GM21737 (cell line): ENCODE data around the gene GGNBP2.
"Not testable (repeated sequence)": the region's sequence is repeated elsewhere in the genome, so short reads cannot be mapped to it uniquely, and the experiment has no call there.

ENCODE experiments used
- ATAC-seq: cut with Tn5 transposase; IDR thresholded peaks from one replicate; pipeline ENCODE4 v1.9.1; 2021; ENCODE audit warnings: mild to moderate bottlenecking, moderate library complexity; ENCODE audit not compliant: unreplicated experiment

Gene GGNBP2, protein sequence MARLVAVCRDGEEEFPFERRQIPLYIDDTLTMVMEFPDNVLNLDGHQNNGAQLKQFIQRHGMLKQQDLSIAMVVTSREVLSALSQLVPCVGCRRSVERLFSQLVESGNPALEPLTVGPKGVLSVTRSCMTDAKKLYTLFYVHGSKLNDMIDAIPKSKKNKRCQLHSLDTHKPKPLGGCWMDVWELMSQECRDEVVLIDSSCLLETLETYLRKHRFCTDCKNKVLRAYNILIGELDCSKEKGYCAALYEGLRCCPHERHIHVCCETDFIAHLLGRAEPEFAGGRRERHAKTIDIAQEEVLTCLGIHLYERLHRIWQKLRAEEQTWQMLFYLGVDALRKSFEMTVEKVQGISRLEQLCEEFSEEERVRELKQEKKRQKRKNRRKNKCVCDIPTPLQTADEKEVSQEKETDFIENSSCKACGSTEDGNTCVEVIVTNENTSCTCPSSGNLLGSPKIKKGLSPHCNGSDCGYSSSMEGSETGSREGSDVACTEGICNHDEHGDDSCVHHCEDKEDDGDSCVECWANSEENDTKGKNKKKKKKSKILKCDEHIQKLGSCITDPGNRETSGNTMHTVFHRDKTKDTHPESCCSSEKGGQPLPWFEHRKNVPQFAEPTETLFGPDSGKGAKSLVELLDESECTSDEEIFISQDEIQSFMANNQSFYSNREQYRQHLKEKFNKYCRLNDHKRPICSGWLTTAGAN

DNA sequence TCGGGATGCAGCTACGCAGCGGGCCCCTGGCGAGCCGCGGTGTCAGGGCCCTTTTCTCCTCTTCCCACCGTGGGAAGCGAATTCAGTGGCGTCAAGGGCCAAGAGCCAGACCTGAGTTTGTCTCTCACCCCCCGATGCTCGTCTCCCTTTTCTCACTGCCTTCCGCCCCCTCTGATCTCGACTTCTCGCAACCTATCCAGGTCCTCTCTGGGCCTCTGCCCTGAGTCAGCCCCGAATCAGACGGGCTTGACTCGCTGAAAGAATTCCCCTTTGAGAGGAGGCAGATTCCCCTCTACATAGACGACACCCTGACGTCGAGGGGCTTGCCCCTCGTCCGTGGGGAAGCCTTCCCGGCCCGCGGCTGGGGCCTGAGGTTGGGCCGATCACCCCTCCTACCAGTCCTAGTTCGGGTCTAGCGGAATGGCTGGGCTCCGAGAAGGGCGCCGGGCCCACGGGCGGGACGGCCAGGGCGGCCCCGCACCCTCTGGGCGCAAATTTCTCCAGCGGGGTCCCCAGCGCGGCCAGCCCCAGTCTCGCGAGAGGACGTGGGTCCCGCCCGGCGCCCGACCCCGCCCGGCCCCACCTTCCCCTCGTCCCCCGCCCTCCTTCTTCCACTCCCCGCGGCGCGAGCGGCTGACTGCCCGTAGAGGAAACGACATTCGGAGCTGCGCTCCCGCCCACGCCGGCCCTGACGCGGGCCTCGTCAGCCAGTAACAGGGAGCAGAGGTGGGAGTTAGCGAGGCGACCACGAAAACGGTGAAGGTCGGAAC lies at the start of gene GGNBP2:
Gene GGNBP2 (plus strand): TSS at position 613 of the 770 bp plus-strand sequence. CDS start 806 bp downstream, outside the sequence.
- ATAC-seq = peak; percentile 50

DNA sequence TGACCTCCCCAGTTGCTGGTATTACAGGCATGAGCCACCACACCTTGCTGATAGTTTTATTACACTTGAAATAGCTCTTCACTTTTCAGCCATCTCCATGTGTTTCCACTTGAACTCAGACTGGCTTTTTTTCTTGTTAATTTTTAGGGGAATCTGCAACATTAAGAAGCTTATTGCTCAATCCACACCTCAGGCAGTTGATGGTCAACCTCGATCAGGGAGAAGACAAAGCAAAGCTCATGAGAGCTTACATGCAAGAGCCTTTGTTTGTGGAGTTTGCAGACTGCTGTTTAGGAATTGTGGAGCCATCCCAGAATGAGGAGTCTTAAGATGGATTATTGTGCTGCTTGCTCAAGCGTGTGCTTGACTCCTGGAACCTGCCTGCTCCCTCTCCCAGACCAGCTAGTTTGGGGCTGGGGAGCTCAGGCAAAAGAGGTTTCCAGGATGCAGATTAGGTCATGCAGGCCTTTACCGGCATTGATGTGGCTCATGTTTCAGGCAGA lies 49.6 kb upstream of the GGNBP2 start:
- ATAC-seq = no peak

DNA sequence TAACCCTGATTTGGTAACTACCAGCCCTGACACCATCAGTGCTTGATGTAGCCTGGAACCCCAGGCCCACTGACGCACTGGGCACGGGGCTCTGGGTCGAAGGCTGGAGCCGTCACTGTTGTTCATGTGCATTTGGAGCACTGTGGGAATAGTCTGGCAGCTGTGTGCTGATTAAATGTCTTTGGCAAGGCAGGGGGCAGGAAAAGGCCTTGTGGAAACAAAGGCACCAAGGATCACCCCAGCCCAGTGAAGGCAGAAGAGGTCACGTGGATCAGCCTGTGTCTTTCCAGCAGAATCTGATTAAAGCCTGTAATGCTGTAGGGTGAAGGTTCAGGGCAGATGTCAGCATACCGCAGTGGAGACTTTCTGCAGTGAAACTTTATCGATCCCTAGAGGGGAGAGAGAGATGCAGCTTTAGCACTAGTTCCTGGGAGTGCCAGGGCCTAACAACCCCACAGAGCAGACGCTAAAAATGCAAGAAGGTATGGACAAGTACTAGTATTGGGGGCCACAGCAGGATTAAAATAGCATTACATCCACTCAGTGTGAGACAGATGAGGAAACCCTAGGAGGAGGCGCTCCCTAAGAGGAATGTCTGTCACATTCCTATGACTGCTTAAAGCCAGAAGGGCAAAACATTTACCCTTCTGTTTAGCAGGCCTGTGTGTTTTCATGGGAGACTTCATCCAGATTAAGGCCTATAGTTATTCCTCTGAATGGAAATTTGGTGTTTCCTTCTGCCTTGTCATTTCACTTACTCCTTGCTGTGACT lies 48.5 kb upstream of the GGNBP2 start:
- ATAC-seq = no peak

DNA sequence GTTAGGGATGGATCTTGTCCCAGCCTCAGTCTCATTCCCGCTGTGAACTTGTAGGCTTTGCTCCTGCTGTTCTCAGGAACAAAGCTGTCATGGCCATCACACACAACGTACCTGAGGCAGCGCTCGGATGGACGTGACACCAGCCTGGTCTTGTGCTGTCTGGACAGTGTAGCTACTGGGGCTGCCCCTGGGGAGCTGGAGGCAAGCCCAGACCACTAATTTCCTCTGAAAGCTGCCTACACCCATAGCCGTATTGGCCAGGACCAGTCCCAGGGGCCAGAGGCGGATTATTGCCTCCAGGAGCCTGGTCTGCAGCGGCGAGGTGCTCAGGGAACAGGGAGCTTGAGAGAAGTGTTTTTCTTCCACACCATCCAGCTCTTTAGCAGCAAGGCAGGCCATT lies 46.6 kb upstream of the GGNBP2 start:
- no peak for ATAC-seq

DNA sequence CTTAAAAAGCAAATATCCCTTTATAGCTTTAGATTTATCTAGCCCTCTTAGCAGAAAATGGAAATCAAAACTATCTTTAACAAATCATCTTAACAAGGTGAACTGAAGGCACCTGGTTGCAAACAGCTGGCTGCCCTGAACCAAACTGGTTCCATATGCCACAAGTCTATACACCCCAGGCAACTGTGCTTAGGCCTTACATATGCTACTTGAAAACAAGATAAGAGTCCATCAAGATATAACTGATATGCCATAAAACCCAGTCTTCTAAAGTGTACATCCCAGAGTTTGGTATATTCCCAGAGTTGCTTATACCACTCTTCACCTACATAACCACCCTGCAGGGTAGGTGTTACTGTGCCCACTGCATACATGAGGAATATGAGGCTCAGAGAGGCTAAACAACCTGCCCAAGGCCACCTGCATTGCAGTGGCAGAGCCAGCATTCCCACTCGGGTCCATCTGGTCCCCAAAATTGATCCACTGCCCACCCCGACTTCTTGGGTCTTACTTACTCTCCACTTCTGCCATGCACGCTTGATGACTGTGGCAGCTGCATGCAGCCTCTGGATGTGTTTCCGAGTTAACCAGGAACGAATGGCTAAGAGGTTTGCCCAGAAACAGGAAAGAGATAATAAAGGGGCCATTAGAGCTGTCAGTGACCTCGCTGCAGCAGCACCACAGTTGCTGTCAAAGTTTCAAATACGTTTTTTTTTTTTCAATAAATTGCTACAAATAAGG lies 46.0 kb upstream of the GGNBP2 start:
- no peak for ATAC-seq

DNA sequence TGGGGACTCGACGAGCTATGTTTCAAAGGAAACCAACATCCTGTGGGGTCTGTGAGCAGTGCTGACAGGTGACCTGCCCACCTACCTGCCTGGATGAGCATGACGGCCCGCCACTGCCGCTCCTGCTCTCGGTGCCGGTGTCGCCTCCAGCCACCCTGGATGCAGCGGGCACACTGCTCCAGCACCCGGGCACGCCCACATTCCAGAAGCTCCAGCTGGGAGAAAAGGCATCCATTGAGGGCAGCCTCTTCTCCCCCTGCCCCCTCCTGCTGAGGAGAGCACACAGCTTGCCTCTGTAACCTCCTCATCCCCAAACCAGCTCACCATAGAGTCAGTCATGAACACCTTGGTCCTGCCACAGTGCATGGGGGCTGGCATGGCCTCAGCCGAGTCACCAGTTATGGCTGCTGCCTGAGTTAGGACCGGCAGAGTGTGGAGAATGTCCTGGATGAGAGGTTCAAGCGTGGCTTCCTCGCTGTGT lies 43.9 kb upstream of the GGNBP2 start:
- no peak for ATAC-seq

DNA sequence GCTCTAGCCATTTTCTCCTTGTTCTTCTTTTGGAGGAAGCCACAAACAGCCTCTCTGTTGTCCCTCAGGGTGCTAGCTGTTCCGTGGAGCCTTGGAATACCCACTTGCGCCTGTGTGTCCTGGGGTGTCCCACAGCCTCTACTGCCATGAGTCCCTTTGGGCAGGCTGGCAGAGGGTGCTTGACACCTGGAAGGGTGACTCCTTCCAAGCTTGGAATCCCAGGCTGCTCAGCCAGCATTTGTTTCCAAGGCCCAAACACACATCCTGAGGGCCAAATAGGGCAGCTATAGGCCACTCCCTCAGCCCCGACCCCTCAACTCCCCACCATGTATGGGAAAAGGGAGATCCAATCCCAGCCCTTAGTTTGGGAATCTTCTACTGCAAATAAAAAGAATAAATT lies 43.4 kb upstream of the GGNBP2 start:
- no peak for ATAC-seq

DNA sequence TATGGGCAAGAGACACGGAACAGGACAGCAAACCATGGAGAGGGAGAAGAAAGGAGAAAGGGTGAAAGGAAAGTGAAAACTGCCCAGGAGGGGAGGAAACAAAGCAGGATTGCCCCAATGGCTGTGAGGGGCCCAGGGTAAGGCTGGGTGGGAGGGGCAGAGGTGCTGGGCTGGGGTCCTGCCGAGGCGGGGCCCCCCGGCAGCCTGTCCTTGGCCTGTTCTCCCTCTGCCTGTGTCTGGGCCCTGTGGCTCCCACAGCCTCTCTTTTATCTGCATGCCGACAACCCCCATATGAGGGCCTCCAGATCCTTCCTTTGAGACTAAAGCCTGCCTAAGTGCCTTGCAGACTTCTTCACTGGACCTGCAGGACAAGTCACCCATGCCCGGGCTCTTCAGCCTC lies 42.8 kb upstream of the GGNBP2 start:
- ATAC-seq = no peak

DNA sequence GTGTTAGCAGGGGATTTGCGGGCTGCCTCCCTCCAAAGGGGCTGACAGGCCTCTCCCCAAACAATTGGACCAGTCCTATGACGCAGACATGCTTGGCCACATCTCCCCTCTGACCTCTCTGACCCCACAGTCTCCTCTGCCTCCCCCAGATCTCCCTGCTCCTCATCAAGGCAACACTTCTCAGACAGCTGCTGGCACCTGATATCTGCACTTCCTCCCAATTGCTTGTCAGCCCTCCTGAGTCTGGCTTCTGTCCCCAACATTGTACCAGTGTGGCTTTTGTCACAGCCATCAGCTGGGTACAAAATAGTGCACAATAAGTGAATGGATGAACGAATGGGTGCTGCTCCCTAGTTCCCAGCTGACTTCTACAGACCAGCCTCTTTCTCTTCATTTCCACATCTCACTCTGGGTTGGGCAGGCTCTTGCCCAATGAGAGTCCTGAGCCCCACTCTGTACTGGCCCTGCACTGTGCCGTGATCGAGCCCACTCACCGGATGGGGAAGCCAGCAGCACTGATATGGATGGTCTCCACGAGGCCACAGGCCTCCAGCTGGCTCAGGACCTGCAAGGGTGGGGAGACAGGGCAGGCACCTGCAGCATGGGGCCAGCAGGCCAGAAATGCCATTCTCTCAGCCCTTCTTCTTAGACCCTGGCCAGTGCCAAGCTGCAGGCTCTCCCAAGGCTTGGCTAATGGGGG lies 41.1 kb upstream of the GGNBP2 start:
- ATAC-seq = no peak

DNA sequence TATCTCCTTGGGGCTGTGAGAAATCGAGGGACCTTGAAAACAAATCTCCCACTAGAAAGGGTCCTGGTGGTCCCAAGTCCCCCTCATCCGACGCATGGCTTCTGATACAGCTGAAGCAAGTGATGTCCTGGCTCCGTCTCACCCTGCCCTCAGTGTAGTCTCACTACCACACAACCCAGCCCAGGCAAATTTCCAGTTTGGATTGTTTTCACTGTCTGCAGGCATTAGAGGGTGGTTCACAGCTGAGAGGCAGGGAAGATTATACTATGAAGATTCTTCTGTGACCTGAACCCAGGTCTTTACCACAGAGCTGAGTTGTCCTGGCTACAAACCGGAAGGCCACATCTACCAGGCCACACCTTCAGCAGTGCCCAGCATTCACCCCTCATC lies 40.6 kb upstream of the GGNBP2 start:
- no peak for ATAC-seq

DNA sequence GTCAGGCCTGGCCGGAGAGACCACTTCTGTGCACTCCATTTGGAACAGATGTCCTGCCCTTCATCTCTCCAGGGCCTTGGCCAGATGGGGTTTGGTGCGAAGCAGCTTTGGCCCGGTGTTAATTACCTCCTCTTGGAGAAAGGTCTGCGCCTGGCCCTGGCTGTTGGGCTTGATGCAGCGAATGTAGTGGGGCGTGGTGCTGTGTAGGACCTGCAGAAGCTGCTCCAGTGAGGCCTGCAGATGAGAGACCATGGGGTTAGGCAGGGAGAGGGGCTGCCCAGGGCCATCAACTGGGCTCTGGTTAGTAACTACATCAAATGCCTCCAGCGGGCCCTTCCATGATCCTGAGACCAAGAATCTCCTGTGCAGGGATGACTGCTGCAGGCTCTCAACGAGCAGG lies 39.5 kb upstream of the GGNBP2 start:
- no peak for ATAC-seq

DNA sequence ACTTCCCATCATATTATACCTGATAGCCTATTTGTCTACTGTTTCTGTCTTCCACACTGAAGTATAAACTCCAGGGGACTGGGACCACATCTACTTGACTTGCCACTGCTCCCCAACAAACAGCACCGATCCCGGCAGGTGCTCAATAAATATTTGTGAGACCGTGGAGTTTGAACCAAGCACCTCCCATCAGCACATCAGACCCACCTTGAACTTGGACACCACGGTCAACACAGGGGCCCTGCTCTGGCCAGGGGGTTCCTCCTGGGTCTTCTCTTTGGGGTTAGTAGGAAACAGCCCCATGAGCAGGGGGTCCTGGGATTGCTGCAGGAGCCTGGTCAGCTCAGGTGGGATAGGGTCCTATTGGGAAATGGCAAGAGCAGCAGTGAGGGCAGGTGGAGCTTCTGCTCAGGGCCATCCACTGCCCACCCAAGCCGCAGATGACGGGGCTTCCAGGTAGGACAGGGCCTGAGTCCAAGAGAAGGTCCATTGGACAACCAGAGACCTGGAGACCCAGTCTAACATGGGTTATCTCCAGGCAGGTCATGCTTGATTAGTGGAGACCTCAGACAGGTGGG lies 38.4 kb upstream of the GGNBP2 start:
- ATAC-seq = no peak

DNA sequence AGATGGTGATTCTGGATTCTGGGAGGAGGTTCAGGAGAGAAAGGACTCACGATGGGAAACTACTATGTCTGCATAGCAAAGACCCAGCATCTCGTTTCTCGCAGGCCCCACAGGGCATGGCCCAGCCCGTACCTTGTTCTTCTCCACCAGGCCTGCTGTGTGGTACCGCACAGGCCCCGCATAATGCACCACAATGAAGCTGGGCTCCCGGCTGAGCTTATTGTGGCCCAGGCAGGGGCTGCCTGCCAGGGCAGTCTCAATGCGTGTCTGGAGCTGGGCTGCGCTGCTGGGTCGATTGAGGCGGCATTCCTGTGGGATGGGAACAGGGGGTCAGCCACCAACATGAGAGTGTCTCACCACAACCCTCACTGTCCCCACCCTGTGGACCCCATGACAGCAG lies 37.9 kb upstream of the GGNBP2 start:
- ATAC-seq = no peak

DNA sequence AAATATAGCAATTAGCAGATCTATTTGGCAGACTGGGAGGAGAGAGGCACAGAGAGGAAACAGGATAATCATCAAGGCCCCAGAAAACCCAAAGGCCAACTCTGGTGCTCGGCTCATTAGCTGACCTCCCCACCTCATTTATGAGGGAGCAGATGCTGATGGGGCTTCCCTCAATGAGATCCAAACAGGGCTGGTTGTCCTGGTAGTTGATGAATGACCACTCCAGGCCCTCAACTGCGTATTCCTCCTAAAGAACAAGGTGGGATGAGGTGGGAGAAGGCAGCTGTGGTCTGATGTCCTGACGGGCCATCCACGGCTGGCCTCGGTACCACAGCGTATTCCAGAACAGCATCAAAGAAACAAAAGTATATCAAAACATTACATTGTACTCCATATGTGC lies 37.5 kb upstream of the GGNBP2 start:
- ATAC-seq = no peak

DNA sequence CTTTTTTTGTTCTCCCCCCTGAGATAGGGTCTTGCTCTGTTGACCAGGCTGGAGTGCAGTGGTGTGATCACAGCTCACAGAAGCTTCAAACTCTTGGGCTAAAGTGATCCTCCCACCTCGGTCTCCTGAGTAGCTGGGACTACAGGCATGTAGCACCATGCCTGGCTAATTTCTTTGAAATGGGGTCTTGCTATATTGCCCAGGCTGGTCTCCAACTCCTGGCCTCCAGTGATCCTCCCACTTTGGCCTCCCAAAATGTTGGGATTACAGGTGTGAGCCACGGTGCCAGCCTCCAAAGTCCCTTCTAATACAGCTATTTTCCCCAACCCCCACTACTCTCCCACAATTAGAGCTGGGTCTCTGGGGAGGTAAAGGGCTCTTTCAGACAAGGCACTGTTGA lies 36.3 kb upstream of the GGNBP2 start:
- ATAC-seq = not testable (repeated sequence)

DNA sequence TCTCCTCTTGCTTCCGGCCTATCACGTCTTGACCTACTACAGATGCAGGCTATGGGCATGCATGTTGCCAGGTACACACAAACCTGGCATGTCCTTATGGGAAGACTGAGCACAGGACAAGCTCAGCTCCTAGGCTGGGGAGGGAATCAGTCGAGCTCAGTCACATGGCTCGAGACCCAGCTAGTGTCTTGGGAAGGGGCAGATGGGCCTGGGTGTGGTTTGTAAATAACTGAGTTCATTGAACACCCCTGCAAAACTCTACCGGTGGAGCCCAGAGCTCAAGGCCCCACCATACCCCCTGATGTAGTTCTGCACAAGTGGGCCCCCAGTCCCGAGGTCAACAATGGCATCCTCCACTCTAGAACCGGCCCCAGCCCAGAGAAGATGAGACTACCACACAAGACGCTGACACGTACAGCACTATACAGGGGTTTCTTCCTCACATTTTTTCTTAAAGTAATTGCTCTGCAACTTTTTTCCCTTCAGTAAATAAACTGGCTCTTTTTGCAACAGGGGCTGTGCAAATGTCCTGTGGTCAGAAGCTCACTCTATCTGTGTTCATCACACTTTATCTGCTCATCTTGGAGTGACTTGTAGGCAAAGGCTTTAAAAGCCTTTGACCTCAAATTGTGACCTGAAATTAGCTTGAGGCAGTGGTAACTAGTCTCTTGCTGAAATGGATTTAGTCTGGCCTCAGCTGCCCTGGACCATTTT lies 35.3 kb upstream of the GGNBP2 start:
- ATAC-seq = no peak

DNA sequence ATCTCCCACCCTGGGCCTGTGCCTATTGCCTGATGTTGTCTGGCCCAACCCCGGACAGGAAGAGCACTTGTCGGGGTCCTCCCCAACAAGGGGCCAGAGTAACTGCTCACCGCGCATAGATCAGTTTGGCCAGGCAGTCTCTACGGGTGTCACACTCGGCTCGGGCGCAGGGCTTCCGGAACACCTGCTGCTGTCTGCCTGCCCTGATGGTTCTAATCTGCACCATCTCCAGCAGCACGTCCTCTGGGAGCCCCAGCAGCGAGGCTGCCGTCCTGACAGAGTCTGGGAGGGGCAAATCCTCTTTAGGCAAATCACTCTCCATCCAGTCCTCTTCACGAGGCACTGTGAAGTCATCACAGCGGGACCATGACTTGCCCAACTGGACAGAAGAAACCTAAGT lies 34.1 kb upstream of the GGNBP2 start:
- no peak for ATAC-seq

DNA sequence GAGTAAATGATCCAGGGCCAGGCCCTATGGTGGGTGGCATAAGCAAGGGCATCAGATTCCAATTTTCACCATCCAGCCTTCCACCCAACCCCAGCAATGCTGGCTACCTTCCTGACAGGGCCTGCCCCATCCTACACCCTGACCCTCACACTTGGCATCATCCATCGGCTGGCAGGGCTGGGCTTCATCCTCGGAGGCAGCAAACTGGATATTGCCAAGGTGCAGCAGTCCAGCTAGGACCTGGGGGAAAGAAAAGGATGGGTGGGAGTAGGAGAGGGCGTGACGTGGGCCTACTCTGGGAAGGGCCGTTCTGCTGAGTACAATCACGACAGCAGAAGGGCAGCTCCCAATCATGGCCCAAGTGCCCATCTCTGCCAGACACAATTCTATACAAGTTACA lies 33.5 kb upstream of the GGNBP2 start:
- ATAC-seq = no peak
